T follicular helper cell (primary cell): ENCODE data around the gene IFI35.
"Not testable (repeated sequence)": the region's sequence is repeated elsewhere in the genome, so short reads cannot be mapped to it uniquely, and the experiment has no call there.

Source experiments
- DNase-seq: peaks from one replicate; pipeline ENCODE4 v3.0.0-alpha.2; 2020; ENCODE audit warnings: low read depth
- total RNA-seq, 2 experiments: gene quantifications; one replicate each; lab custom pipeline; 2026; lab: John Stamatoyannopoulos, UW

The IFI35 gene
- total RNA-seq: 23.9 to 46.3 reads per million in 2 experiments

- peak; percentile 72 for DNase-seq
These were observed at the start of gene IFI35 for GRCh38 chr17:43006639-43007551. Gene IFI35, plus strand, starts transcription at chr17:43006784. Its CDS starts 164 bp downstream, at chr17:43006948.

GRCh38 chr17:42964161-42964932 lies 42.2 kb upstream of the IFI35 start, which contains the start of gene AARSD1:
Gene AARSD1, minus strand, starts transcription at chr17:42964454. Its CDS starts 14 bp downstream, at chr17:42964440.
- peak; percentile 88 for DNase-seq

- no peak for DNase-seq
These were observed 38.7 kb upstream of the IFI35 start for GRCh38 chr17:42967925-42968324.

- no peak for DNase-seq
These were observed 37.5 kb upstream of the IFI35 start for GRCh38 chr17:42969001-42969581.

- no peak for DNase-seq
These were observed 35.0 kb upstream of the IFI35 start for GRCh38 chr17:42971589-42971988.

GRCh38 chr17:42973323-42973722 lies 33.3 kb upstream of the IFI35 start:
- DNase-seq: not testable (repeated sequence)

- DNase-seq: no peak
These were observed 31.3 kb upstream of the IFI35 start for GRCh38 chr17:42975265-42975664.

GRCh38 chr17:42975701-42976100 lies 30.9 kb upstream of the IFI35 start:
- DNase-seq: not testable (repeated sequence)

- DNase-seq: no peak
These were observed 26.9 kb upstream of the IFI35 start, which contains the start of gene PTGES3L for GRCh38 chr17:42979511-42980273. Gene PTGES3L, minus strand, starts transcription at chr17:42980080. Its CDS starts 27 bp downstream, at chr17:42980053.

GRCh38 chr17:42980274-42980765 lies 26.3 kb upstream of the IFI35 start, which contains the start of gene RUNDC1:
Gene RUNDC1, plus strand, starts transcription at chr17:42980565. Its CDS starts 12 bp downstream, at chr17:42980577.
- DNase-seq: peak; percentile 88

- peak; percentile 30 for DNase-seq
These were observed 25.7 kb upstream of the IFI35 start for GRCh38 chr17:42980766-42981397.

GRCh38 chr17:42982266-42982665 lies 24.3 kb upstream of the IFI35 start:
- DNase-seq: no peak

GRCh38 chr17:42985225-42985624 lies 21.4 kb upstream of the IFI35 start:
- no peak for DNase-seq

GRCh38 chr17:42989141-42989540 lies 17.4 kb upstream of the IFI35 start:
- DNase-seq: no peak

- DNase-seq: no peak
These were observed 16.6 kb upstream of the IFI35 start for GRCh38 chr17:42989726-42990652.

GRCh38 chr17:42991471-42991870 lies 15.1 kb upstream of the IFI35 start:
- no peak for DNase-seq

- no peak for DNase-seq
These were observed 13.7 kb upstream of the IFI35 start for GRCh38 chr17:42992872-42993271.

GRCh38 chr17:42993913-42994312 lies 12.7 kb upstream of the IFI35 start:
- DNase-seq: not testable (repeated sequence)

GRCh38 chr17:42997390-42997983 lies 9.1 kb upstream of the IFI35 start:
- no peak for DNase-seq
